ENCODE data around the gene GMPR. TPM values are rescaled to one million over a fixed set of nuclear protein-coding genes. Genes with fewer than 3 reads are reported as not detected.

GMPR gene
- total RNA-seq, 2 experiments from 2014 or later = 0.63 to 0.95 TPM

DNA sequence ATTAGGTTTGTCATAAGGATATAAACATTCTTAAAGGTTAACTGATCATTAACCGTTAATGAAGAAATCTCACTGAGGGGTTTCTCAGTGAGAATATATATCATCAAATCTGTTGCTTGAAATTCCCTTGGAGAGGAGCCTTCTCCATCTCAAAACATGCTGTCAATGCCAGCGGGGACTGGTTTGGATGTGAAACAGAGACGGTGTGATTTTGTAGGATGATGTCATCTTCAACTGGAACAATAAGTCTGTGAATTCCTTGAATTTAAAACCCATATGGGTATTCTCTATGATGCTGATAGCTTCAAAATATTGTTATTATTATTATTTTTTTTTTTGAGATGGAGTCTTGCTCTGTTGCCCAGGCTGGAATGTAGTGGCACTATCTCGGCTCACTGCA, 75.9 kb downstream of the GMPR start:
- Histone ChIP-seq H3K27me3 (ENCODE audit: control insufficient read depth in 1 of 2, insufficient read depth in 2 of 2, low read length in 2 of 2) (no peaks in the 10 kb centered on the region), H3K36me3 (ENCODE audit: insufficient read depth, low read length) (peaks cover 6% of the 10 kb centered on the region), H3K4me3 (ENCODE audit: low read length) (no peak overlapping the region), H3K9me3 (ENCODE audit: control insufficient read depth in 1 of 2, insufficient read depth in 1 of 2, low read length in 2 of 2) (no peaks in the 10 kb centered on the region), H3K4me1 (ENCODE audit: insufficient read depth, low read length) (peaks cover 30% of the 10 kb centered on the region), H3K27ac (ENCODE audit: low read depth in 1 of 2, low read length in 2 of 2) (no peak overlapping the region)
- intact Hi-C loops (cut with DNase I, micrococcal nuclease) = no loop called here
- no peaks in the 10 kb centered on the region for H3K27me3 Mint-ChIP-seq
- H3K27ac Mint-ChIP-seq = no peak overlapping the region
- ChIA-PET CTCF (interaction anchor here (0.6 kb wide), 1 partner anchor 412 kb away, joined by 3 read pairs; no protein-coding TSS in a partner anchor), POLR2A (no interaction called here)
- H3K36me3 Mint-ChIP-seq (ENCODE audit: low read depth) = peaks cover 10% of the 10 kb centered on the region
- TF ChIP-seq, protein P1, sequence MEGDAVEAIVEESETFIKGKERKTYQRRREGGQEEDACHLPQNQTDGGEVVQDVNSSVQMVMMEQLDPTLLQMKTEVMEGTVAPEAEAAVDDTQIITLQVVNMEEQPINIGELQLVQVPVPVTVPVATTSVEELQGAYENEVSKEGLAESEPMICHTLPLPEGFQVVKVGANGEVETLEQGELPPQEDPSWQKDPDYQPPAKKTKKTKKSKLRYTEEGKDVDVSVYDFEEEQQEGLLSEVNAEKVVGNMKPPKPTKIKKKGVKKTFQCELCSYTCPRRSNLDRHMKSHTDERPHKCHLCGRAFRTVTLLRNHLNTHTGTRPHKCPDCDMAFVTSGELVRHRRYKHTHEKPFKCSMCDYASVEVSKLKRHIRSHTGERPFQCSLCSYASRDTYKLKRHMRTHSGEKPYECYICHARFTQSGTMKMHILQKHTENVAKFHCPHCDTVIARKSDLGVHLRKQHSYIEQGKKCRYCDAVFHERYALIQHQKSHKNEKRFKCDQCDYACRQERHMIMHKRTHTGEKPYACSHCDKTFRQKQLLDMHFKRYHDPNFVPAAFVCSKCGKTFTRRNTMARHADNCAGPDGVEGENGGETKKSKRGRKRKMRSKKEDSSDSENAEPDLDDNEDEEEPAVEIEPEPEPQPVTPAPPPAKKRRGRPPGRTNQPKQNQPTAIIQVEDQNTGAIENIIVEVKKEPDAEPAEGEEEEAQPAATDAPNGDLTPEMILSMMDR (IDR thresholded peaks at IDR 0.05) = no peak
- no peak overlapping the region for H3K4me3 Mint-ChIP-seq
- H3K9me3 Mint-ChIP-seq = no peaks in the 10 kb centered on the region
- peaks cover 29% of the 10 kb centered on the region for H3K4me1 Mint-ChIP-seq (ENCODE audit: low read depth)
- no peak for DNase-seq
- ATAC-seq (ENCODE audit: poor library complexity) = no peak

DNA sequence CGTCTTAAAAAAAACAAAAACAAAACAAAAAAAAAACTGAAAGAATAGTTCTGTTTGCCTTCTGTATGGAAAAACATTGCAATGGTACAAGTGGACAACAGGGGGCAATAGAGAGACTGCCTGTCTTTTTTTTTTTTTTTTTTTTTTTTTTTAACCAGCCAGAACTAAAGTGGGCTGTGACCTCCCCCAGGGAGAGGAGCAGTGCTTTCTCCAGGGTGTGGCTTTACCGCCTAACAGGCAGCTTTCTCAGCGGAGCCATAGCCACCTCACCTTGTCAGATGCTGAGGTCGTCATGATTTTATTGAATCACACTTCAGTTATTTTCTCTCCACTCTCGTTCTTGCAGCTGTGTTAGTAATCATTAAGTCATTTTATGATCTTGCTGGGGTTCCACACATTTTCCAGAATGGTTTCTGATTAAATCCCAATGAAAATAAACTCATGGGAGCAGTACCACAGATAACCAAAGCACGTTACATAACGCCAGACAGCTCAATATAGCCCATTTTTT, 78.4 kb downstream of the GMPR start:
- H3K27ac ChIP-seq (ENCODE audit: low read depth in 1 of 2, low read length in 2 of 2) = no peak overlapping the region

DNA sequence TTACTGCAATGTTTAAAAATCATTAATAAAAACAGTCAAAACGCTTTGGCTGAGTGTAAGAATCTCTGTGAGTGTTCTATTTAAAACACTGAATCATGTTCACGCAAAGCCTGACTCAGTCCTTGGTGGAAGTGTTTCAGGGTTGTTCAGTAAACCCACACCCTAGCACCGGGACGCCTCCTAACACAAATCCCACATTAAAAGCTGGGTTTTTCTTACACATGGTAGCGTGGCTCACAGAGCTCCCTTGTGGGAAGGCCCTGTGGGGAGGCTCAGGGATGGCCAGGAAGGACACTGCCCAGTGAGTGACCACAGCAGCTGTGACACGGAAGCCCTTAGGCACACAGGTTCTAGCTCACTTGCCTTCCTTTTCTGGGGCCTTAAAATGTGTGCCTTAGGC, 80.2 kb downstream of the GMPR start:
- no peaks in the 10 kb centered on the region for H3K27me3 ChIP-seq (ENCODE audit: control insufficient read depth in 1 of 2, insufficient read depth in 2 of 2, low read length in 2 of 2)
- intact Hi-C loops (cut with DNase I, micrococcal nuclease) = loop anchor here in 1 of 2 experiments (2.0 kb wide), 2 partner anchors 14 to 182 kb away; no protein-coding TSS in a partner anchor
- Mint-ChIP-seq H3K9me3 (no peaks in the 10 kb centered on the region), H3K4me3 (no peak overlapping the region), H3K4me1 (ENCODE audit: low read depth) (peaks cover 69% of the 10 kb centered on the region), H3K27ac (peak overlapping the region; percentile 94), H3K36me3 (ENCODE audit: low read depth) (no peaks in the 10 kb centered on the region), H3K27me3 (no peaks in the 10 kb centered on the region)
- ChIA-PET POLR2A (interaction anchor here (0.6 to 1.1 kb wide), 2 partner anchors 190 to 764 kb away, joined by 3 read pairs; partner anchors contain the start of gene MYLIP), CTCF (interaction anchor here (0.8 to 4.5 kb wide), 3 partner anchors 14 to 452 kb away, joined by 3 to 47 read pairs (median 7); no protein-coding TSS in a partner anchor)
- ATAC-seq (ENCODE audit: poor library complexity) (no peak), DNase-seq (peak in 3 of 14 experiments; percentile 36 to 50 (median 46))
- peaks cover 69% of the 10 kb centered on the region for H3K4me1 ChIP-seq (ENCODE audit: insufficient read depth, low read length)
- H3K27ac ChIP-seq (ENCODE audit: low read depth in 1 of 2, low read length in 2 of 2) = peak overlapping the region in 1 of 2 donors; percentile 23
- H3K4me3 ChIP-seq (ENCODE audit: low read length) = no peak overlapping the region
- H3K9me3 ChIP-seq (ENCODE audit: control insufficient read depth in 1 of 2, insufficient read depth in 1 of 2, low read length in 2 of 2) = no peaks in the 10 kb centered on the region
- TF ChIP-seq, protein P1 (IDR thresholded peaks at IDR 0.05) = no peak
- H3K36me3 ChIP-seq (ENCODE audit: insufficient read depth, low read length) = peaks cover 4% of the 10 kb centered on the region

More for the DNA sequence above, 78.4 kb downstream of the GMPR start:
- Mint-ChIP-seq H3K27me3 (no peaks in the 10 kb centered on the region), H3K36me3 (ENCODE audit: low read depth) (no peaks in the 10 kb centered on the region), H3K4me1 (ENCODE audit: low read depth) (peaks cover 53% of the 10 kb centered on the region), H3K27ac (no peak overlapping the region), H3K9me3 (no peaks in the 10 kb centered on the region), H3K4me3 (no peak overlapping the region)
- Histone ChIP-seq H3K9me3 (ENCODE audit: control insufficient read depth in 1 of 2, insufficient read depth in 1 of 2, low read length in 2 of 2) (no peaks in the 10 kb centered on the region), H3K27me3 (ENCODE audit: control insufficient read depth in 1 of 2, insufficient read depth in 2 of 2, low read length in 2 of 2) (no peaks in the 10 kb centered on the region), H3K4me3 (ENCODE audit: low read length) (no peak overlapping the region), H3K4me1 (ENCODE audit: insufficient read depth, low read length) (peaks cover 51% of the 10 kb centered on the region), H3K36me3 (ENCODE audit: insufficient read depth, low read length) (peaks cover 4% of the 10 kb centered on the region)
- no peak for ATAC-seq (ENCODE audit: poor library complexity)
- intact Hi-C loops (cut with DNase I, micrococcal nuclease) = loop anchor here in 1 of 2 experiments (2.0 kb wide), 1 partner anchor 14 kb away; no protein-coding TSS in a partner anchor
- peak in 5 of 14 experiments; percentile 43 to 76 (median 66) for DNase-seq
- ChIA-PET CTCF (interaction anchor here (0.7 to 4.5 kb wide), 10 partner anchors 12 to 1893 kb away, joined by 3 to 47 read pairs (median 4); no protein-coding TSS in a partner anchor), POLR2A (no interaction called here)
- TF ChIP-seq, protein P1 (IDR thresholded peaks at IDR 0.05) = peak; percentile 91

Measured in CD4-positive, alpha-beta T cell (primary cell).